ENCODE results near the gene PCCA.
"Not testable (repeated sequence)": the region's sequence is repeated elsewhere in the genome, so short reads cannot be mapped to it uniquely, and the experiment has no call there.

The PCCA gene

DNA sequence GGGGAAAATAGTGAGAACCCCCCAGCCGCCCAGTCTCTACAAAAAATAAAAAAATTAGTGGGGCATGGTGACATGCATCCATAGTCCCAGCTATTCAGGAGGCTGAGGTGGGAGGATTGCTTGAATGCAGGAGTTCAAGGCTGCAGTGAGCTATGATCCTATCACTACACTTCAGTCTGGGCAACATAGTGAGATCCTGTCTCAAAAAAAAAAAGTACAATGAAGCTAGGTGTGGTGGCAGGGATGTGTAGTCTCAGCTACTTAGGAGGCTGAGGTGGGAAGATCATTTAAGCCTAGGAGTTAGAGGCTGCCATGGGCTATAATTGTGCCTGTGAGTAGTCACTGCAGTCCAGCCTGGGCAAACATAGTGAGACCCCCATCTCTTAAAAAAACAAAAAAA is 8.9 kb downstream of the PCCA start:
- no peak for DNase-seq

DNA sequence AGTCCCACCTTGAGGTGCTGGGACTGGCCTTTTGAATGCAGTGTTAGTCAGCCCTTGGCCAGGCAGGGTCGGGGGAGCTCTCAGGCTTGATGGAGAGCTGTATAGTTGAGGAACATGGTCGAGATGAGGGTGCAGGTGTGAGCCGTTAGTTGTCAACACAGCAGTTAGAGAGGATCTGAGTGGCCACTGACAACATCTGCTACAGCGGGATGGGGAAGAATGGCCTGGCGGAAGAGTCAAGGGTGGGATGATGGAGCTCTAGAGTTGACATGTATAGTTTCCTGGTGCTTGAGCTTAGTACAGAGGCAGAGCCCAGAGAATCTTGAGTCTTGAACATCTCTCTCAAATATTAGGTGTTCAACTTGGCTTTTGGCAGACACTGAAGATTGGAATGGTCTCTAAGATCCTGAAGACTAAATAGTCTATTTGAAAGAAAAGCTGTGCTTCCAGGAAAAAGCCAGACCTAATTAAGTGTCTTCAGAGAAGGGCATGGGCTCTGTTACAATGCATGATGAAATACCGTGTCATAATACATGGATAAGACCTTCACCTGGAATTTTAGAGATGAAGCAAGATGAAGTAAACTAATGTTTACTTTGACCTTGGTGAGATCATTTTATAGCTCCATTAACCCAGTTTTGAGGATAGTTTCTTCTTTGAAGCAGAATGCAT is 9.7 kb downstream of the PCCA start:
- DNase-seq = no peak

- DNase-seq = not testable (repeated sequence)
Observed at GRCh38 chr13:100099117-100099445, 10.2 kb downstream of the PCCA start.

DNA sequence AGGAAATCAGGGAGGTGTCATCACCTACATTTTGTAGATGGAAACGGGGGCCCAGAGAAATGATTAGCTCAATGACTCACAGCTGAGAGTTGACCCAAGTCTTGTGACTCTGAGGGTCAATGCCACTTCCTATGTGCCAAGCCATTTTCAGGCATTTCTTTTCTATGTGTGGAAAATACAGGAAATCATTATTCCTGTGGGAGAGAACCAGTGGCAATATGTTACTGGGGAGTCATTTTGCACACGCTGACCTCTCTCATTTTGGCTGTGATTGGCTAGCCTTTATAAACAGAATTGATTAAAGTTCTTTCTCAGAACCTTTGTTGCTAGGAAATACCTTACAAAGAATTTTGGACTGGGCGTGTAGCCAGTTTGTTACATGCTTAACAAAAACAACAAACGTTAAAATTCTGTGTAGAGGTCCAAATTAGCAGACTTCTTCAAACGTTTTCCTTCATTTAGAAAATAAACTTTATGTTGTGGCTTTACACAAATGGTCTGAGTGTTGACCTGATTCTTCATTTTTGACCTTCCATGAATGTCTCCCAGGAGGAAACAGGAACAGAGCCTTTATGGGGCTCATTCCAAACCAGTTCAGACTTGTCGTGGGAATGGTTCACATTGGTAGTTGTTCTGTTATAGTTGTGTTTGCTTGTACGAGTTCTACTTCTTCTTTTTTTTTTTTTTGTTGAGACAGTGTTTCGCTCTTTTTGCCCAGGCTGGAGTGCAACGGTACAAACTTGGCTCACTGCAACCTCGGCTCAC is 11.4 kb downstream of the PCCA start:
- no peak for DNase-seq

GRCh38 chr13:100102042-100102441 is 13.1 kb downstream of the PCCA start:
- no peak for DNase-seq

GRCh38 chr13:100106005-100106404 is 17.1 kb downstream of the PCCA start:
- DNase-seq = no peak

DNA sequence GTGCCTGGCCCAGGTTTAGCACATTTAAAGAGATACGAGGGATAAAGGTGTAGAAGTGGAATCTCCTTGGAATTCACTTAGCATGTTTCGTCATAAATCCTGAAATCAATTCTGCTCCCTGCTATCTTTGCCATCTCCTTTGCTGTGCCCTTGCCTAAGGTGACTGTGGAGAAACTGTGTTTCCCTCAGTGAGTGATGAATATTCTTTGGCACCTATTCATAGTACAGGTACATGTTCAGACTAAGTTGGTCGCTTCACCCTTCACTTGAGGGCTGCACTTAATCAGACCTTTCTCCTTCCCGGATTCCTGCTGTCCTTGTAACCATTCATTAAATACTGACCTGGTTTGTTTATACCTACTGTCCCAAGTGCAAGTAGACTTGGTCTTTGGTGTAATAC is 17.8 kb downstream of the PCCA start:
- no peak for DNase-seq

DNA sequence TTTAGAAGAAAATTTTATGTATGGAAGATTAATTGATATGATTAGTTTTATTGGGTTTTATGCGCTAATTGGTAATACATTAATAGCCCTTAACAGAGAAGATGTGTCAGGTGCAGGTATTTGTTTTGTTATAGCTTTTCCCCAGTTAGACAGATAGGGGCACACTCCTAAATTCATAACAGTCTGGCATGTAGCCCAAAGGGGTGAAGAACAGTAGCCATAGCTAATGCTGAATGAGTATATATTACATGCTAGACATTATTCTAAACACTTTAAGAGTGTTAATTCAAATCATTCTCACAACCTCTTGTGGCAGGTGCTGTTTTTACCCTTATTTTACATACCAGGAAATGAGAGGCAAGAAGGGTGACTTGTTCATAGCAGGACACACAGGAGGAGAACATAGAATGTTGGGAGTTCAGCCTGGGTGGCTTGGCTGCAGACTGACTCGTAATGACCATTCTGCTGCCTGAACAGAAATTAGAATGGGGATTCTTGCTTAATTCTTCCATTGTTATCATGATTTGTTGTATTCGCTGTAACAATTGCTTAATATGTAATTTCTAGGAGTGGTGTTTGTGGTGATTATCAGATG is 20.1 kb downstream of the PCCA start:
- DNase-seq = no peak

DNA sequence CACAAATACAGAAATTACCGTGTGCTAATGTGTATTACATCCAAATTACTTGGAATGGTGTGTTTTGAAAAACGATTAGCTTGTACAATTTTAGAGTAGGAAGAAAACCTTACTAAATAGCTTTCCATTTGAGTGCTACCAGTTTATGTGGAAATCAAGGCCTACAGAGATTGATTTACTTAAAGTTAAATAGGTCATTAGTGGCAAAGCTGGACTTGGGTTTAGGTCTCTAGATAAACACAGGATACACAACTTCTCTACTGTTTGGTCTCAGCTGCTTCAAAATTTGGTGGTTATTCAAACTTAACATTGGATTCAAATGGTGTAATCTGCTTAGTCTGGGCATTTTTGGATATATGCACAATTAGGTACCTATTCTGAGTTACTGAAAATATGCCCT is 21.4 kb downstream of the PCCA start:
- DNase-seq = no peak

GRCh38 chr13:100112186-100112838 is 23.4 kb downstream of the PCCA start:
- no peak for DNase-seq

DNA sequence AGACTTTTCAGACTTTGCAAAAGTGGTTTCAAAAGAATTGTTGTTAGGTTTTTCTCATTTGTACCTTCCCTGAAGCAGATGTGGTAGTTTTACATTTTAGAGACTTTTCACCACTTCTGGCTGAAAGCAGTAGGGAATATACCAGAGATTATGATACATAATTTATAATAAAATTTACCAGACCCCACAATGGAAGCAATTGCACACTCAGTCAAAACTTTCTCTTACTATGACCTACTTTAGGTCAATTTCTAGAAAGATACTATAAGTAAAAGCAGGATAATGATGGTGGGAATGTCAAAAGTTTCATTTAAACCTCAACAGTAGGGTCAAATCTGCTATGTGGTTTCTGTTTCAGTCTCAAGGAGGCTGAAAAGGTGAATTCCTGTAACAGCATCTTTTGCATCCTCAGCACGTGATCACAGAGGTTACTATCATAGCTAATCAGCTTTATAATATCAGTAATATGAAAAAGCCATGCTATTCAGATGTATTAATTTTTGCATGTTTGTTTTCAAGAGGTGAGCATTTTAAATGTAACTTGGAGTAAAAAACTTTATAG is 26.9 kb downstream of the PCCA start:
- DNase-seq = no peak

DNA sequence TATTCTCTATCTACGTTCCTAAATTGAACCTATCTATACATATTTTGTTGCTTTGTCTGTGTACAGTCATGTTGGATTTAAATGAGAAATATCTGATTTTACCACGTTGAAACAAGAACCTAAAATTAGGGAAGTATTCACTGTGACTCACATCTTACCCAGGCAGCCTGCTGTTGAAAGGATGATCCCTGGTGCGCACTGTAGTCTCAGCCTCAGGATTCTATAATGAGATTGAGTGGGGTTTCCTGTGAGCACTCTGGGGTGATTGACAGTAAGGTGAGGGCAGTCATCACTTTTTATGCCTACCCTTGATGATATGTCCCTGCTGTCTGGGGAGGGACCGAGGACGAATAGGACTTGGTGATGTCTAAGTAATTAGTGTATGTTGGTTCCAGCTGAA is 35.4 kb downstream of the PCCA start:
- no peak for DNase-seq

DNA sequence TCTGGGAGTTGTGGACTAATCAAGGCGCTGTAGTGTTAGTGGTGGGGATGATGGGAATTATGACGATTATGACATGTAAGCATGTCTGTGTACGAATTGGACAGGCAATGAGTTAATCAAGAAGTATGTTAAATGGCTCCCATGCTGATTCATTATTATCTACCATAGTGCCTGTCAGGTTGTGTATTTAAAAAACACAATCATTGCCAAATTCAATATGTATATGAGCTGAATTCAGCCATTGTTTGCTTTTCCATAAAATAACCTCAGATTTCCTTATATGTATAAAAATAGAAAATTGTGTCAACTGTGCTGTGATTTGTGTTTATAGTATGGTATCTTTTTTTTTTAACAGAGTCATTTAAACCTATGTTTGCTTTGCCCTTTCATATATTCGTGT is 37.1 kb downstream of the PCCA start:
- no peak for DNase-seq

DNA sequence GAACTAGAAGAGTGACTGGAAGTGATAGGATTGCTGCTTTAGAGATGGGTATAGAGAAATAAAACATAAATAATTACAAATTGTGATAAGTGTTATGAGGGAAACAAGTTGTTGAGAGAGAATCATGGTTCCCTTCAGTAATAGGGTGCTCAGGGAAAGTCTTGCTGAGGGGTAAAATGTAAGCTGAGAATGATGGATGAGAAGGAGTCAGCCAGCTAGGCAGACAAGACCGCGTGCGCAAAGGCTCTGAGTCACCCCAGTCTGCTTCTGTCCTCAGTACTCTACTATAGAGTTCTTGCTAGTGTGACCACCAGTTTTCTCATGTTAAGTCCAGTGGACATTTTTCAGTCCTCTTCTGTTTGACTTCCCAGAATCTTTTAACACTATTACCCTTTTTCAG is 39.5 kb downstream of the PCCA start:
- DNase-seq = no peak

GRCh38 chr13:100128838-100129237 is 39.9 kb downstream of the PCCA start:
- DNase-seq = no peak

- no peak for DNase-seq
Observed at GRCh38 chr13:100129605-100130004, 40.7 kb downstream of the PCCA start.

DNA sequence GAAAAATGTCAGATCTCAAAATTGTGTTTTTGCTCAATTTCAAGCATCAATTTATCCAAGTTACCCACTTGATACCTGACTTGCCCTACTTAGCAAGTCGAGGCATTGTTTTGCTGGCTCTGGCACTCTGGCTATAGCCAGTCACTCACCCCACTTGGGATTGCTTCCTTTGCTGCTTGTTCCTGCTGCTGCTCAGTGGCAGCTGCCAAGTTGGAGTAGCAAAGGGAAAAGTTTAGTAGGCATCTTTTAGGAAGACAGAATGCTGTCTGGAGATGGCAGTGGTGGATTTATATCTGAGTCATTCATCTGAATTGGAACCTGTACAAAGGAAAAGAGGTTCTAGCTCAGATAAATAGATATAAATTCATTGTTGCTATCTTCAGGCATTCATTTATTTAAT is 41.2 kb downstream of the PCCA start:
- DNase-seq = no peak

DNA sequence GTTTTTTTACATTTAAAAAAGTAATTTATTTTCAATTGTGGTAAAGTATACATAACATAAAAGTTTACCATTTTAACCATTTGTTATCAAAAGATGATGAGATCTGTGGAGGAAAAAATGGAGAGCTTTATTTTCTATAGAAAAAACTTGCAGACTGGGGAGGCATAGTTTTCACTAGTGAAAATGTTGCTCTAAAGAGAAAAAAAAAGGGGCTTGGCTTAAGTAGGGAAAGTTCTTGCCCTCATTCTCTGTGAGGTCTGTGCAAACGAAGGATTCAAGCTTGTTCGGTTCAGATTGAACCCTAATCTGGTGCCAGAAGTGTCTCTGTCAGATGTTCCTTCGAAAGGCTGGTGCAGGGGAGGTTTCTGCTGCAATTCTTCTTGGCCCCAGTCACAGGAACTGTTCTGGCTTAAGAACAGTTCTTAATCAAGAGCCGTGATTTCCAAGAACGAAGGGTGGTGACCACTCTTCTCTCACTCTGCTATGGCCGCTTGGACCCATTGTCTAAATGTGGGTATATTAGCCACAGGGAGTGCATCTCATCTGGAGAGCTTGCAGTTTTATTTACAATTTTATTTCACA is 42.1 kb downstream of the PCCA start:
- no peak for DNase-seq

DNA sequence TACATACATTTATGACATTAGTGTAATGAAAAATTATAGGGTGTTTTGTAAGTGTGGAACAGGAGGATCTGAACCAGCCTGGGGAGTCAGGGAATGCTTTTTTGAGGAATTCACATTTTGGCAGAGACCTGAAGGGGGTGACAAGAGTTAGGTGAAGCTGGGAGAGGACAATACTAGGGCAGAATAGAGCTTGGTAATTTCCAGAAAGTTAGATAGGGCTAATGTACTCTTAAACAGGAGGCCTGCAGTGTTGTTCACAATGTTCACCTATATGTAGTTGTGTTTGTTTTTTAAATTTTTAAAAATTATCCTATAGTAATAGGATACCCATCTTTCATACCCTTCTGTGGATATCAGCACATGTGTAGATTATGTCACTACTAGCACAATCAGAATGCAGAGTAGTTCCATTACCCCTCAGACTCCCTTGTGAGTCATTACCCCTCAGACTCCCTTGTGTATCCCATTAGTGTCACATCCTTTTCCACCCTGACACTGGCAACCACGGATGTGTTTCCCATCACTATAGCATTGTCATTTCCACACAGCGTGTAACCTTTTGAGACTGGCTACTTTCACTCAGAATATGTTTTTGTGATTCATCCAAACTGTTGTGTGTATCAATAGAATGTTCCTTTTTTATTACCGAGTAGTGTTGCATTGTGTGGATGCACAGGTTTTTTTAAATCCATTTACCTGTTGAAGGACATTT is 43.1 kb downstream of the PCCA start:
- DNase-seq = no peak

DNA sequence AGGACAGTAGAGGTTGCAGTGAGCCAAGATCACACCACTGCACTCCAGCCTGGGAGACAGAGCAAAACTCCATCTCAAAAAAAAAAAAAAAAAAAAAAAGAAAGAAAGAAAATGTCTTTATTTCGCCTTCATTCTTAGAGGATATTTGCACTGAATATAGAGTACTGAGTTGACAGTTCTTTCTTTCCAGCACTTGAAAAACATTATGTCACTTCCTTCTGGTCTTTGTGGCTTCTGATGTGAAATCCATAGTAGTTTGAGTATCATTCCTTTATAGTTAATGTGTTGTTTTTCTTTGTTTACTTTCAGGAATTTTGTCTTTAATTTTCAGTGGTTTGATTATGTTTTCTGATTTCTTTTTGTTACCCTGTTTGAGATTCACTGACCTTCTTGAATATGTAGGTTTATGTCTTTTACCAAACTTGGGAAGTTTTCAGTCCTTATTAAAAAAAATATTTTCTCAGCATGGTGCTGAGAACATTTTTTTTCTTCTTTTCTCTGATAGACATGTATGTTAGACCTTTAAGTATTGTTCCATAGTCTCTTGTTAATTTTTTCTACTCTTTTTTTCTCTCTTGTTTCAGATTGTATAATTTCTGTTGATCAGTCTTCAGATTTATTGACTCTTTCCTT is 50.1 kb downstream of the PCCA start:
- DNase-seq = no peak

- no peak for DNase-seq
Observed at GRCh38 chr13:100139817-100140216, 50.9 kb downstream of the PCCA start.

DNA sequence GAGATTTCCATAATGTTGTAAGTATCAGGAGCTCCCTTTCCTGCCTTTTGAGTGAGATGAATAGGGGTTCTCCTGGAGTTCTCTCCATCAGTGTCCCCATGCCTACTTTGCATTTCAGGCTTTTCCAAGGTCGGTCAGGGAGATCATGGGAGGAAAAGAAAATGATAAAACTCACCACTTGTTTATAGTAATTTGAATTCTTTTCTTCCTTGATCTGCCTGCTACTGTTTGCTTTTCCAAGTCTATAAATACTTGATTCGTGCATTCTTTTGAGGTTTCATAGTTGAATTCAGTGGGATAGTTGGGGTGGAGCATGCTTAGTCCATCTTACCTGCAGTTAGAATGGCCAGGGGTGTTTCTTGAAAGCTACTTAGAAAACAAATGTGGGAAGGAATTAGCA is 51.5 kb downstream of the PCCA start:
- no peak for DNase-seq
